Measurements from ENCODE around the gene XXYLT1. TPM values are rescaled to one million over a fixed set of nuclear protein-coding genes. Genes with fewer than 3 reads are reported as not detected.
"Not testable (repeated sequence)": the region's sequence is repeated elsewhere in the genome, so short reads cannot be mapped to it uniquely, and the experiment has no call there.

The XXYLT1 gene
- total RNA-seq, 1 donor from 2014 or later, result 13.6 TPM

GRCh38 chr3:195187609-195188425 is 83.1 kb downstream of the XXYLT1 start:
- H3K27ac ChIP-seq (ENCODE audit: low read depth, low read length), result no peak overlapping the region
- no peak overlapping the region for H3K9ac ChIP-seq (ENCODE audit: low read depth in 1 of 3, low read length in 3 of 3)
- no peaks in the 10 kb centered on the region for H3K36me3 ChIP-seq (ENCODE audit: control insufficient read depth in 3 of 3, insufficient read depth in 3 of 3, low read length in 3 of 3)
- H3K27me3 ChIP-seq (ENCODE audit: control insufficient read depth in 3 of 3, insufficient read depth in 3 of 3, low read length in 3 of 3), result no peaks in the 10 kb centered on the region
- peaks cover 15 to 24% (median 20%) of the 10 kb centered on the region in 3 donors for H3K4me1 ChIP-seq (ENCODE audit: control insufficient read depth in 3 of 3, insufficient read depth in 3 of 3, low read length in 3 of 3)
- peak overlapping the region in 1 of 3 donors; percentile 15 for H3K4me3 ChIP-seq (ENCODE audit: low read length in 3 of 3)
- H3K9me3 ChIP-seq (ENCODE audit: control insufficient read depth in 3 of 3, low read length in 3 of 3), result peaks cover 2 to 4% (median 2%) of the 10 kb centered on the region in 3 donors

- not testable (repeated sequence) for H3K9ac ChIP-seq (ENCODE audit: low read depth in 1 of 3, low read length in 3 of 3); H3K27ac ChIP-seq (ENCODE audit: low read depth, low read length)
- H3K4me1 ChIP-seq (ENCODE audit: control insufficient read depth in 3 of 3, insufficient read depth in 3 of 3, low read length in 3 of 3), result peaks cover 16 to 29% (median 26%) of the 10 kb centered on the region in 3 donors
These were observed 84.3 kb downstream of the XXYLT1 start for GRCh38 chr3:195186710-195187047.

GRCh38 chr3:195186041-195186709 is 84.8 kb downstream of the XXYLT1 start:
- Histone ChIP-seq H3K9ac (ENCODE audit: low read depth in 1 of 3, low read length in 3 of 3) (no peak overlapping the region), H3K27me3 (ENCODE audit: control insufficient read depth in 3 of 3, insufficient read depth in 3 of 3, low read length in 3 of 3) (no peaks in the 10 kb centered on the region), H3K27ac (ENCODE audit: low read depth, low read length) (no peak overlapping the region), H3K36me3 (ENCODE audit: control insufficient read depth in 3 of 3, insufficient read depth in 3 of 3, low read length in 3 of 3) (no peaks in the 10 kb centered on the region), H3K4me1 (ENCODE audit: control insufficient read depth in 3 of 3, insufficient read depth in 3 of 3, low read length in 3 of 3) (peaks cover 16 to 29% (median 29%) of the 10 kb centered on the region in 3 donors), H3K4me3 (ENCODE audit: low read length in 3 of 3) (no peak overlapping the region), H3K9me3 (ENCODE audit: control insufficient read depth in 3 of 3, low read length in 3 of 3) (peaks cover 0 to 2% (median 0%) of the 10 kb centered on the region in 3 donors)

More at GRCh38 chr3:195186710-195187047, 84.3 kb downstream of the XXYLT1 start:
- not testable (repeated sequence) for H3K27me3 ChIP-seq (ENCODE audit: control insufficient read depth in 3 of 3, insufficient read depth in 3 of 3, low read length in 3 of 3); H3K4me3 ChIP-seq (ENCODE audit: low read length in 3 of 3); H3K9me3 ChIP-seq (ENCODE audit: control insufficient read depth in 3 of 3, low read length in 3 of 3); H3K36me3 ChIP-seq (ENCODE audit: control insufficient read depth in 3 of 3, insufficient read depth in 3 of 3, low read length in 3 of 3)

DNA sequence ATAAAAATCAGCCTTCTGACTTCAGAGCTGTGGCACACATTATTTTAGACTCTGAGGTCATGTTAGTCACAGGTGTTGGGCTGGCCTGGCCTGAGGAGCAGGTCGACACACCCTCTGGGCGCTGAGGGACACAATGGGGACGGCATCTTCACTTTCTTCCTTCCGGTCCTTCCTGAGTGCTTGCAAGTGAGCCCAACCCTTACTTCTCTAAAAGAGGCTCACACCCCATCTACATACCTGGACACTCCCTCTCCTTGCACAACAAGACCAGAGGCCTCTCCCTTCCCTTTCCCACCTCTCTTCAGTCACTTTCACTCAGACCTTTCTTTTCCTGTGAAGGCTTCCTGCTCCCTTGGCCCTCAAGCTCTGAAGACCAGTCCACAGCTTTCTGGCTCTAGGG is 85.4 kb downstream of the XXYLT1 start:
- Histone ChIP-seq H3K27me3 (ENCODE audit: control insufficient read depth in 3 of 3, insufficient read depth in 3 of 3, low read length in 3 of 3) (no peaks in the 10 kb centered on the region), H3K36me3 (ENCODE audit: control insufficient read depth in 3 of 3, insufficient read depth in 3 of 3, low read length in 3 of 3) (no peaks in the 10 kb centered on the region), H3K9me3 (ENCODE audit: control insufficient read depth in 3 of 3, low read length in 3 of 3) (no peaks in the 10 kb centered on the region), H3K27ac (ENCODE audit: low read depth, low read length) (peak overlapping the region; percentile 23), H3K4me3 (ENCODE audit: low read length in 3 of 3) (no peak overlapping the region), H3K4me1 (ENCODE audit: control insufficient read depth in 3 of 3, insufficient read depth in 3 of 3, low read length in 3 of 3) (peaks cover 16 to 30% (median 29%) of the 10 kb centered on the region in 3 donors), H3K9ac (ENCODE audit: low read depth in 1 of 3, low read length in 3 of 3) (no peak overlapping the region)

DNA sequence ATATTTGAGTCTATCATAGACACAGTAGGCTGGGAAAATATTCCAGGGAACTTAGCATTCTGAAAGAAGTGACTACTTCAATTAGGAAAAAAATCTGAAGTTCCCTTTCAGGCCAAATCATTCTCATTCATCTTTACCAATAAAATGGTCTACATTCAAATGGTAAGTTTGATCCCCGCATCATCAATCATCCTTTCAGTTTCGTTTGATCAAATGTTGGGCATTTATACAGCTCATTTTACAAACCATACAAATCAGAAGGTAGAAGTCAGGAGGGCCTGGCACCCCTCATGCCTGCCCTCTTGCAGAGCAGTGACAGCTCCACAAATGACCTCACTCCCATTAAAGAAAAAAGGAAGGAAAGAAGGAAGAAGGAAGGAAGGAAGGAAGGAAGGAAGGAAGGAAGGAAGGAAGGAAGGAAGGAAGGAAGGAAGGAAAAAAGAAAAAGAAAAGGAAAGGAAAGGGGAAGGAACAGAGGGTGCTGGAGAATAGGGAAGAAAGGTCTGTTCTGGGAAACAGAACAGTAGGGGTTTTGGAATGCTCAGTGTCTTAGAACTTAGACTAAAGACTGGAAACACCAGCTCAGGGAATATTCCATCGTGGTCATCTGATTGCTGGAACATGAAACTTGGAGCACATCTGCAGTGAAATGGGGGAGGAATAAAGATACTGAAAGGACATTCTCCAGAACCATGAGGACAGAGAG is 86.1 kb downstream of the XXYLT1 start:
- no peak overlapping the region for H3K9ac ChIP-seq (ENCODE audit: low read depth in 1 of 3, low read length in 3 of 3)
- H3K27ac ChIP-seq (ENCODE audit: low read depth, low read length), result peak overlapping the region; percentile 23
- no peaks in the 10 kb centered on the region for H3K9me3 ChIP-seq (ENCODE audit: control insufficient read depth in 3 of 3, low read length in 3 of 3)
- no peaks in the 10 kb centered on the region for H3K36me3 ChIP-seq (ENCODE audit: control insufficient read depth in 3 of 3, insufficient read depth in 3 of 3, low read length in 3 of 3)
- H3K4me1 ChIP-seq (ENCODE audit: control insufficient read depth in 3 of 3, insufficient read depth in 3 of 3, low read length in 3 of 3), result peaks cover 19 to 36% (median 36%) of the 10 kb centered on the region in 3 donors
- H3K27me3 ChIP-seq (ENCODE audit: control insufficient read depth in 3 of 3, insufficient read depth in 3 of 3, low read length in 3 of 3), result no peaks in the 10 kb centered on the region
- H3K4me3 ChIP-seq (ENCODE audit: low read length in 3 of 3), result no peak overlapping the region

GRCh38 chr3:195183071-195183776 is 87.7 kb downstream of the XXYLT1 start:
- no peaks in the 10 kb centered on the region for H3K9me3 ChIP-seq (ENCODE audit: control insufficient read depth in 3 of 3, low read length in 3 of 3)
- H3K4me1 ChIP-seq (ENCODE audit: control insufficient read depth in 3 of 3, insufficient read depth in 3 of 3, low read length in 3 of 3), result peaks cover 28 to 44% (median 44%) of the 10 kb centered on the region in 3 donors
- no peaks in the 10 kb centered on the region for H3K36me3 ChIP-seq (ENCODE audit: control insufficient read depth in 3 of 3, insufficient read depth in 3 of 3, low read length in 3 of 3)
- no peaks in the 10 kb centered on the region for H3K27me3 ChIP-seq (ENCODE audit: control insufficient read depth in 3 of 3, insufficient read depth in 3 of 3, low read length in 3 of 3)
- H3K27ac ChIP-seq (ENCODE audit: low read depth, low read length), result peak overlapping the region; percentile 46
- H3K4me3 ChIP-seq (ENCODE audit: low read length in 3 of 3), result no peak overlapping the region
- no peak overlapping the region for H3K9ac ChIP-seq (ENCODE audit: low read depth in 1 of 3, low read length in 3 of 3)

DNA sequence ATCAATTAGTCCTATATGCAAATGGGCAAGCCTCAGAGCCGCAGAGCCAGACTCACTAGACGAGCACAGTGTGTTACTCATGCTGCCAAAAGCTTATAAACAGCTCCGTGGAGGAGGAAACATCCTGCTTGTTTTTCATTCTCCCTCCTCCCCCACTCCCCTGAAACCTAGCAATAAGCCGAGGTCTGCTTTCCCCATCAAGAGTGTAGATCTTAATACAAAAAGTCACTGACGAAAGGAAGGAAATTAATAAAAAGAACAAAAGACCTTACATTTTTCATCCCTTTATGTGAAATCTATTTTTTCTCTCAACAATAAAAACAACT is 88.5 kb downstream of the XXYLT1 start:
- Histone ChIP-seq H3K4me1 (ENCODE audit: control insufficient read depth in 3 of 3, insufficient read depth in 3 of 3, low read length in 3 of 3) (peaks cover 23 to 44% (median 44%) of the 10 kb centered on the region in 3 donors), H3K4me3 (ENCODE audit: low read length in 3 of 3) (no peak overlapping the region), H3K27ac (ENCODE audit: low read depth, low read length) (peak overlapping the region; percentile 46), H3K36me3 (ENCODE audit: control insufficient read depth in 3 of 3, insufficient read depth in 3 of 3, low read length in 3 of 3) (no peaks in the 10 kb centered on the region), H3K9me3 (ENCODE audit: control insufficient read depth in 3 of 3, low read length in 3 of 3) (no peaks in the 10 kb centered on the region), H3K27me3 (ENCODE audit: control insufficient read depth in 3 of 3, insufficient read depth in 3 of 3, low read length in 3 of 3) (no peaks in the 10 kb centered on the region), H3K9ac (ENCODE audit: low read depth in 1 of 3, low read length in 3 of 3) (no peak overlapping the region)

DNA sequence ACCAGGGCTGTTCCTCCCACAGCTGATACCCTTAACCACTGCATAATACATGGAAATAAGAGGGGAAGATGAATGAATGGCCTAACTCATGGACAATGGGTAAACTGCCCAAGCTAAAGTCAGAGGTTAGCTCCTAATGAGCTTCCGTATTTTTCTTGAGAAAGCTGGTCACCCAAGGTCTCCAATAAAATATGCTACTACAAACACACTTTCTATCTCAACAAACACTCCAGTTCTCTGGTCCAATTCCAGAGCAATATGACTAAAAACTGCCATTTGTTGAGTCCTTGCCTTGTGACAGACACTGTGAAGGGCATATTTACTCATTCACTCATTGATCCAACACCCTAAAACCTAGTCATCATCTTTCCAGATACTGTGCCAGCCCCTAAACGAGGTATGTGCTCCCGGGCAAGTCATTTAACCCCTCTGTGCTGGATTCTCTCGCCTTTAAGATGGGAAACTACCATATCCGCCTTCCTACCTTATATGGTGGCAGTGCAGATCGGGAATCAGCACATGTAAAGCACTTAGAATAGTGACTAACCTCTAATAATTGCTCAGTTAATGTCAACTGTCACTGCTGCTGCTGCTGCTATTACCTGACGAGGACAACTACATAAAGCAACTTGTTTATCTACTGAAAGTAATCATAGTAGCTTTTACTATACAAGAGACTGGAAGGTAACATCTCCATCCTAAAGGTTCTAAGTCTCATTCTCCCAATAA is 89.1 kb downstream of the XXYLT1 start:
- H3K27me3 ChIP-seq (ENCODE audit: control insufficient read depth in 3 of 3, insufficient read depth in 3 of 3, low read length in 3 of 3), result no peaks in the 10 kb centered on the region
- no peak overlapping the region for H3K4me3 ChIP-seq (ENCODE audit: low read length in 3 of 3)
- no peaks in the 10 kb centered on the region for H3K9me3 ChIP-seq (ENCODE audit: control insufficient read depth in 3 of 3, low read length in 3 of 3)
- H3K9ac ChIP-seq (ENCODE audit: low read depth in 1 of 3, low read length in 3 of 3), result no peak overlapping the region
- peaks cover 23 to 44% (median 44%) of the 10 kb centered on the region in 3 donors for H3K4me1 ChIP-seq (ENCODE audit: control insufficient read depth in 3 of 3, insufficient read depth in 3 of 3, low read length in 3 of 3)
- H3K27ac ChIP-seq (ENCODE audit: low read depth, low read length), result no peak overlapping the region
- no peaks in the 10 kb centered on the region for H3K36me3 ChIP-seq (ENCODE audit: control insufficient read depth in 3 of 3, insufficient read depth in 3 of 3, low read length in 3 of 3)

DNA sequence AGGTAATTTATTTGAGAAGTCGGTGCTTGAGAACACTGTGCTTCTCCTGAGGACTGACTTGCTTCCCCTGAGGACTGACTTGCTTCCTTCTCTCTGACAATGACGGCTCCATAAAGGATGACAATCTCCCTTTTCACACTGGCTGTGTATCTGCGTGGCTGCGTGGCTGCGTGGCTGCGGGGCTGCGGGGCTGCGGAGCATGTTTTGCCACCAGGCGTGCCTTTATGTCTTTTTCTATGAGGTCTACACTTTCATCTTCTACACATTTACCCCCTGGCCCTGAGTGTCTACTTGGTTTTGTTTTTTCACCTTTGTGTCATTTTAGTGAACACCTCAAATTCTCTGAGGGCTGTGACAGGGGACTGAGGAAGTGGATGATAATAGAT is 89.9 kb downstream of the XXYLT1 start:
- no peak overlapping the region for H3K27ac ChIP-seq (ENCODE audit: low read depth, low read length)
- no peak overlapping the region for H3K4me3 ChIP-seq (ENCODE audit: low read length in 3 of 3)
- H3K9ac ChIP-seq (ENCODE audit: low read depth in 1 of 3, low read length in 3 of 3), result no peak overlapping the region
- H3K27me3 ChIP-seq (ENCODE audit: control insufficient read depth in 3 of 3, insufficient read depth in 3 of 3, low read length in 3 of 3), result no peaks in the 10 kb centered on the region
- H3K9me3 ChIP-seq (ENCODE audit: control insufficient read depth in 3 of 3, low read length in 3 of 3), result no peaks in the 10 kb centered on the region
- no peaks in the 10 kb centered on the region for H3K36me3 ChIP-seq (ENCODE audit: control insufficient read depth in 3 of 3, insufficient read depth in 3 of 3, low read length in 3 of 3)
- H3K4me1 ChIP-seq (ENCODE audit: control insufficient read depth in 3 of 3, insufficient read depth in 3 of 3, low read length in 3 of 3), result peaks cover 23 to 41% (median 38%) of the 10 kb centered on the region in 3 donors

Measured in skeletal muscle tissue (tissue), 4 donors.